Activated CD4-positive, alpha-beta T cell treated with anti-CD3 and anti-CD28 coated beads, Interleukin-10, Interleukin-2, amounts not matched to agents 100 ng/mL and 50 ng/mL, durations not matched to agents 16 hours and 8 hours (primary cell): ENCODE measurements around the gene PLCL2.

Experiments used
- DNase-seq: peaks from one replicate; pipeline ENCODE4 v3.0.0-alpha.2; 2020

Gene PLCL2

DNA sequence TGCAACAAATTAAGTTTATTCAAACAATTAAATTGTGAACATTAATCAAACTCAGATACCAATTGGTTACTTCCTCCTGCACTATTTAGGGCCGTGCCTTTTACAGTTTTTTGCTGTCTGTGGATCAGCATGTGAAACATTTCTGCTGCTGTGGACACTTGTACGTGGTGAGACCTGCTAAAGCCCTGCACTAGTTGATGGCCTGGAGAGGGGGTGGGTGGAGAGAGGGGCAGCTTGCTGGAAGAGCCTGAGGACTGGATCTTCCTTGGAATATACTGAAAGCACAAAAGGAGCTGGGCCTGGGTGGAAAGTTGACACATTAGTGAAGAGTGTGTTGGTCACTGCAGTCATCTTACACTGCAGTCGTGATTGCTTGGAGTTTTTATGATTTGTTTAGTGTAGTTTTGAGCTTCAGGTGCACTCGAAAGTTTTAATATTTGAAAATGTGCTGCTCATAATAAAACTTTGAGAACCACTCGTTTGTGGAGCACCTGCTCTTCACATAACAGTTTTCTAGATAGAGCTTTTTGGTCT lies 11.4 kb downstream of the PLCL2 start:
- DNase-seq, result no peak

DNA sequence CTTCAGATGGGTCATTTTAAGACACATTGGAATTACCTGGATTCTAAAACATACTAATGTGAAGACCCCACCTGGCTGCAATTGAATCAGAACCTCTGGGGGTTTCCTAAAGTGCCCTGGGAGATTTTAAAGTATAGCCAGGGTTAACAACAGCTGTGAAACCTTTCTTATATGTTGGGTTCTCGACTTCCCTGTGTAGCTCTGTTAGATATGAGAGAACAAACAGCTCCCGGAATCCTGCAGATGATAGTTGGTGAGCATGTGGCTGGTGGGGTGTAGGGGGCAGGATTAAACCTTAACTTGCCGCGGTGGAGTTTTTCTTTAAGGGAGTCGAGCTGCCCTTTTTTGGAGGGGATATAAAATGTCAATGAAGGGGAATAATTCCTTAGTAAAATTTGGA lies 12.1 kb downstream of the PLCL2 start:
- no peak for DNase-seq

DNA sequence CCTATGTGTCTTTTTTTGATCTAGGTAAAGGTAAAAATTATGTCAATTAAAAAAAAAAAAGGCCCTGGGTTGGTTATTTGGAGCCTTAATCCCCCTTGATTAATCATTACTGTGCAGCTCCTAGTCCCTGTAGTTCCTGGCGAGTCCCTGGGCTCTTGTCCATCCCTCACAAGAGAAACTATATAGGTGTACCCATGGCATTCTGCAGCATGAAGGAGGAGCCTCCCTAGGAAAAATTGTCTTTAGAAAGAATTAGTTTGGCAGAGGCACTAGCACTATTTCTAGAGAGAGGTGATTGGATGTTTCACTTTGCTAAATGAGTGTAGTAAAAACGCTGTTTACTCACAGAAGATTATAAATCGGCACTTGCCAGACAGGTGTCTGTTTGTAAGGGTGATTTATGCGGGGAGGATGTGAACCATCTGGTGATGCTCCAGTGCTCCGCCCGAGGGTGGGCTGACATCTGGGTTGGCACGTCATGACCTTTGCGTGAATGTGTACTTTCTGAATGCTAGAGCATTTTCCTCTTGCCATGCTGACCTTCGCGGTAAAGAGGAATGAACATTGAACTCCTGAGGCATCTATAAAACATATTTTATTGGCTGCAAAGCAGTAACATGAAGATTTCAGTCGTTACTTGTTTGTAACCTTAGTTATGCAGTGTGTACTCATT lies 12.6 kb downstream of the PLCL2 start:
- no peak for DNase-seq

DNA sequence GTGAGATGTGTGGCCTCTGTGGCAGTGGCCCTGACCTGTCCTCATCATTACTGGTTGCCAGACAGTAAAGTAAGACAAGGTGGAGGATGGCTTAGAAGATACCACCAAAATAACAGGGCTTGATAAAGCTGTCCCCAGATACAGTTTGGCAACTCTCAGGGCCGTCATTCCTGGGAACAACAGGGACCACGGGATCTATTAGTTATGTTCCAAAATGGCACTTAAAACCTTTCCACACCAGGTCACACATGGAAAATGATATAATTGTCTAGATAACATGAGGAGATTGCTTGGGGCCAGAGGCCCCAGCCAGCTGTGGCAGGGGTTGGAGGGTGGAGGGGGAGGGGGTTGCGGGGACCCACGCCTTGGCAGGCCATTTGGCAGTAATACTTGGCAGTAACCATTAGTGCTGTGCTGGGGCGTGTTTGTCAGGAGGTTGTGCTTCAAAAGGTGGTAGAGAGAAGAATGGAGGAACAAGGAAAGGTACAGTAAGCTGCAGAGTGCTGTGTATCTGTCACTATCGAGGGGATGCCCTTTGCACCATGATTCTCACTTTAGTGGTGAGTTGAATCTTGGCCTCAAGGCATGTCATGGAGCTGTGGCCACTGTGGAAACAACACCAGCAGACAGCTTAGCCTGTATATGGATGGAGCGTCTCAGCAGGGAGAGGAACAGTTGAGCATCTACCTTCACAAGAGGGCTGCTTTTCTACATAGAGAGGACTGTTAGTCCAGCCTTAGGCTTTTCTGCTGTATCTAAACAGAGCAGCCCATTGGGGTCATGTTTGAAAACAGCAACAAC lies 14.0 kb downstream of the PLCL2 start:
- DNase-seq, result no peak

DNA sequence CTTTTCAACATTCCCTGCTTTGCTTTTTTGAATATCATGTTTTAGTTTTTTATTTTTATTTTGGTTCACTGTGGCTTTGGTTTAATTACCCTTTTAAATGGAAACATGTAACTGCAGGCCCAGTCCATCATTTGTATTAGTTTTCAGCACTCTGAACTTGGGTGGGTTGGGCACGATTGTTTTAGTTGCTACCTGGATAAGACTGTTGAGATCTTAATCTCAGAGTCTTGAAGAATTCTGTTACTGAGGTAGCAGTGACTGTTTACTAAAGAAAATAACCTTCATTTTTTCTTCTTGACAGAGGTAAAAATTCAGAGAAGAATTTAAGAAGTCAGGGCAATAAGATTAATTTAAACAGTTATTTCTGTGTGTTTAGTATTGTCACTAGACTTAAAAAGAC lies 15.2 kb downstream of the PLCL2 start:
- no peak for DNase-seq

DNA sequence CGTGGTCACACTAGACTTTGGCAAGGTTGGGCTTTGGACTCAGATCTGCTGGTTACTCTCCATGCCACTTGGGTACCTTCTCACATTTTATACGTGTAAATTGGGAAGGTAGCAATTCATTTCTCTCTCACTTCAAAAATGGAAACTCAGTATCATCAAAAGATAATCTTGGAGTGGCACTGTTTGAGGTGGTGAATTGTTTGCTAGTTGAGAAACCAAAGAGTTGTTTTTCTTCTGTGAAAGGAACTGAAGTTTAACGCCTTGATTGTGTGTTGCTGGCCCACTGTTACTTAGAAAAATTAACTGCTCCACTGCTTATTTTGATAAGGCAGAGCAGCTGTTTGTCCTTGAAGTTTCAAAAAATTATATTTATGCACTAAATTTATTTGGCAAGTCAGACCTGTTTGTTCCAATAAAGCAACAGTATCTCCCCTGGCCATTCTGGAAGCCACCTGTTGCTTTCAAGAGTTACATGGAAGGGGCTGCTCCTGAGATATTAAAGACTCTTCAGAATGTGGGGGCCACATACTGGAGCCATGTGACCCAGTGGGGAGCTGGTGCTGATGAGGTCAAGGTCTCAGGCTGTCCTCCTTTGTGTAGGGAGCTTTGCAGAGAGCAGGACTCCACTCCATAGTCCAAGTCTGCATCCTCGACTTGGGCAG lies 16.2 kb downstream of the PLCL2 start:
- no peak for DNase-seq

DNA sequence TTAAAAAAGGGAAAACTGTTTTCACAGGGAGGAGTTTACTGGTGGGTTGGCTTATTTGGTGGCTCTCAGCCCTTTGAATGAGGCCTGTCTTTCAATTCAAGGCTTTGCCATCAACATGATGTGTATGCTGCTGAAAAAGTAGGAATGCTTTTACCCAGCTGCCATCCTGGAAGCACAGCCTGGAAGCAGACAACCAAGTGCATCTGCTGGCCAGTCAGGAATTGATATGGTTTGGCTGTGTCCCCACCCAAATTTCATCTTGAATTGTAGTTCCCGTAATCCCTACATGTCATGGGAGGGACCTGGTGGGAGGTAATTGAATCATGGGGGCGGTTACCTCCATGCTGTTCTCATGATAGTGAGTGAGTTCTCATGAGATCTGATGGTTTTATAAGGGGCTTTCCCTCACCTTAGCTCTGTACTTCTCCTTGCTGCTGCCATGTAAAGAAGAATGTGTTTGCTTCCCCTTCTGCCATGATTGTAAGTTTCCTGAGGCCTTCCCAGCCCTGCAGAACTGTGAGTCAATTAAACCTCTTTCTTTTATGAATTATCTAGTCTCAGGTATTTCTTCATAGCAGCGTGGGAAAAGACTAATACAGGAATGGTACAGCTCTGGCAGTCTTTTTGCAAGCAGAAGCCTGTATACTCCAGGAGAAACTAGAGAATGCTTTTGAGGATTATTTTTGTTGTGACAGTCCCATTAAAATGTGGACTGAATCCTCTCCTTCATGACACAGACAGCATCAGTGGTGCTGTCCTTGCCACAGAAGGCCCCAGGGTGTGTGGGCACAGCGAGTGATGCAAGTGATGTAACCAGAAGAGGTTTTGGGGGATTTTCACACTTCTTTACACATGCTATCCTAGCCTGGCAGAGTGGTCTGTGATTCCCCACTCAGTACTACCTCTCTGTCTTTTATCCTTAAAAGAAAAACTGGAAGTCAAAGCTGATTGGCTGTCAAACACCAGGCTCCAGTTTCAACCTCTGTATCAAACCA lies 20.0 kb downstream of the PLCL2 start:
- no peak for DNase-seq

DNA sequence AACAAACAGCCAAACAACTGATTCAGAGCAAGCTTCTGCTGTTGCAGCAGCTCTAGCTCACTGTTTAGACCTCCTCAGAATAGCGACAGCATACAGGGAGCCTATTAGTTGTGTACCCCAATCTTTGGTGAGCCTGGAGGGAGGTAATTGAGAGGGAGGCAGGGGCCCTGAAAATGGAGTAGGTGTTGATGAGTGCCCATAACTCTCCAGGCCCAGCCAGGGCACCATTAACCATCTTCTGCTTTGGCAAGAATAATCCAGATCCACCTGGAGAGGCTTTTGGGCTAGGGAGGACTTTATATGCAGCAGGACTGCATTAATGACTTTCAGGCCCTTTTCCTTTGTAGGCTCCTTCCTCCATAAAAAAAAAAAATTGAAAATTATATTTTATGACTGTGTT lies 20.9 kb downstream of the PLCL2 start:
- no peak for DNase-seq

DNA sequence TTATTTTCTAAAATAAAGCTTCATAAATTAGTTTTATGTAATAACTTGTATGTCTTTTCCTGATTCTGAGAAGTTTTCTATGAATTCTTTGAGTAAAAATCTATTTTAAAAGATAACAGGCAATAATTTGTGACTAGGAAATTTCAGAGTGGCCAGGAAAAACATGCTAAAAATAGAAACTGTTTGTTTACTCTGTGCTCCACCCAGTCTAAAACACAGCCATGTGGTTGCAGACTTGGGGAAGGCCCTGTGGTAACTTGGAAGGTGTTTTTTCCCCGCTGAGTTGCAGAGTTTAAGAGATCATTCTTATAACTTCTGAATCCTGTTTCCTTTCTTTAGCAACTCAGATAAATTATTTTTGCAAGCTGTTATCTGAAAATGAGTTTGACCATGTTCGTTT lies 21.9 kb downstream of the PLCL2 start:
- DNase-seq, result peak; percentile 21

DNA sequence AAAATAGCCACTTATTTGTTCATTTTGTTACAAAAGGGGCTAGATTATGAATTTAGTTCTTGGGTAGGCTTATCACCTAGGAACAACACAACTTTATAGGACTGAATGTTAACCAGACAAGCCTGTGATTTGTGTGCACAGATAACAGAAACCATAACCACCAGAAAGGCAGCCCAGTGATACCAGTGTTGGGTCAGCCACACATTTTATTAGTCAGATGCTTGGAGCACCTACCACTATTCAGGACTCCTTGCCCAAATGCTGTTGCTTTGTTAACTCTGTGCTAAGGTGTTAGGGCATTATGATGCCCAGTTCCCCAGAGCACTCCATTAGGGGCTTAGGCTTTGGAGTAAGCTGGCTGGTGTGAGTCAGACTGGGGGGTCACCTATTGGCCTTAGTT lies 22.5 kb downstream of the PLCL2 start:
- DNase-seq, result peak; percentile 36

DNA sequence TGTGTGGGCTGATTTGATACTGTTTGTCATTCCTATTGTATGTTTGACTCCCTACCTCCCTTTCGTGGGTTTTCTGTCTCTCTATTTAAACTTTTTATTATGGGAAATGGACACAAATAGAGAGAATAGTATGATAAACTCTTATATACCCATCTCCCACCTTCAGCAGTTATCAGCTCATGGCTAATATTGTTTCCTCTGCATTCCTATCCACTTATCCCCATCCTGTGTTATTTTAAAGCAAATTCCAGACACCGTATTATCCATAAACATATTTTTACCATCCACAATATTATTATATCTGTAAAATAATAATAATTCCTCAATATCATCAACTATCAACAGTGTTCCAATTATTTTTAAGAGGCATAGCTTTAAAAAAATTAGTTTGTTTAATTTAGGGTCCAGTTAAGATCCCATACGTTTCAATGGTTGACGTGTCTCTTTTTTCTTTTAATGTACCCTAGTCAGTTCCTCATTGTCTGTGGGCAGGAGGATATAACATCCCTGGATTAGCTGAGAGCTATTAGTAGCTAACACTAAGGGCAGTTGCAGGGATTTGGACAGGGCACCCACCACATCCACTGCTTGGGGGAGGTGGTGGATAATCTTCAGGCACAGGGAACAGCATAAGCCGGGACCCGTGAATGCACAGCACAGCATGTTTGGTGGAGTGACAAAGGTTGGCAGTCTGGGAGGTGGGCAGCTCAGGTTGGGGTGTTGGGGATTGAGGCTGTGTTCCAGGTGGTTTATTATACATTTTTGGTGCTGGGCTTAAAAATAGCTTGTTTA lies 23.5 kb downstream of the PLCL2 start:
- DNase-seq, result no peak

DNA sequence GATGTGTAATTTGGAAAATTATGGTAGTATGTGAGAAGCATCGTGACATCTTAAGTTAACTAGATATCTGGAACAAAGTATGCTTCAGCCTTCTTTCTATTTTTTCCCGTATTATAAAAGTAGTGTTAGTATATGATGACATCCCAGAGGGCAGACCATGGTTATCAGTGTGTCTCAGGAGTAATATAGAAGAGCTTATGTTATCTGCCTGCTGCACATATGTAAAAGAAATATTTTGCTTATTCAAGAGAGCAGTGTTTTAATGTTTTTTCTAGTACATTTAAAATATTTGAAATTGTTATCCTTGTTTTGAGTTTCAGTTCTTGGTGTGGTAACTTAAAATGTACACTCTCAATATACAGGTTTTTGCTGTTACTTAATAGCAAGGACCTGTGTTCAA lies 24.1 kb downstream of the PLCL2 start:
- DNase-seq, result no peak

DNA sequence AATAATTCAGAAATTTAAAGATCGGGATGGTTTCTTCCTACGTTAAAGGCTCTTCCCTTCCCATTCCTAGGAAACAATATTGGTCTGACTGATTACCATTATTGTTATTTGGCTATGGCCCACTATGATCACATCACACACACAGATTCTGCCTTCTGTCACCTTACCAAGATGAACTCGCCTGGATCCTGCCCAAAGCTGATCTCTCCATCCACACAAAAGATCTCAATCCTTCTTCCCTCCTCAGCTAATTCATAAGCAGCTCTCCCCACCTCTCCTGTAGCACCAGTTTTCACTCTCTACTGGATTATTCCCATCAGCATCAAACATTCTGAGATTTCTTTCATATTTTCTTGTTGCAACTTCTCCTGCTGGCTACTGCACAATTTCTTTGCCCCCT lies 25.0 kb downstream of the PLCL2 start:
- no peak for DNase-seq

DNA sequence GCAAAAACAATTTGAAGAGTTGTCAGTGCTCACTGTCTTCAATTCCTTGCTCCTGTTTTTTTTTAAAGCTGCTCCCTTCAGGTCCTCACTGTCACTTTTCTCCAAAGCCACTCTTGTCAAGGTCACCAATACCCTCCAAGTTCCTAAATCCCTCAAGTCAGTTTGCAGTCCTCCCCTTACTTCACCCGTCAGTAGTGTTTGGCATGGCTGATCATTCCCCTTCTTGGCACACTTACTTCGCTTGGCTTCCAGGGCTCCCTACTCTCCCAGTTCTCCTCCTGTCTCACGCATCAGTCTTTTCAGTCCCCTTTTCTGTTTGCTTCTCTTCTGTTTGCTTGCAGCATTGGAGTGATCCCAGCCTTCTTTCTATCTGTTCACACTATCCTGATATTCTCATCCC lies 25.5 kb downstream of the PLCL2 start:
- no peak for DNase-seq

DNA sequence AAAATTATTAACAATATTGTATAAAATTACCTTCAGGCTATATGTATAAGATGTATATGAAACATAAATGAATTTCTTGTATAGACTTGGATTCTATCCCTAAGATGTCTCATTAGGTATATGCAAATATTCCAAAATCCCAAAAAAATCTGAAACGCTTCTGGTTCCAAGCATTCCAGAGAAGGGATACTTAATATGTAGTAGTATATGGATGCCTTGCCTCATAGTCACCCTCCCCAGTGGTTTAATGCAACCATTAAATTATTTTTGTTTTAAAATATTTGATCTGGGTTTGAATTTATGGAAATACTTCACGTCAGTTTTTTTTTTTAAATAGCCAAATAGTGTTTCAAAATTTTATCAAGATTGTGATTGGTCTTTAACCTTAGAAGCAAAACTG lies 27.2 kb downstream of the PLCL2 start:
- DNase-seq, result no peak

DNA sequence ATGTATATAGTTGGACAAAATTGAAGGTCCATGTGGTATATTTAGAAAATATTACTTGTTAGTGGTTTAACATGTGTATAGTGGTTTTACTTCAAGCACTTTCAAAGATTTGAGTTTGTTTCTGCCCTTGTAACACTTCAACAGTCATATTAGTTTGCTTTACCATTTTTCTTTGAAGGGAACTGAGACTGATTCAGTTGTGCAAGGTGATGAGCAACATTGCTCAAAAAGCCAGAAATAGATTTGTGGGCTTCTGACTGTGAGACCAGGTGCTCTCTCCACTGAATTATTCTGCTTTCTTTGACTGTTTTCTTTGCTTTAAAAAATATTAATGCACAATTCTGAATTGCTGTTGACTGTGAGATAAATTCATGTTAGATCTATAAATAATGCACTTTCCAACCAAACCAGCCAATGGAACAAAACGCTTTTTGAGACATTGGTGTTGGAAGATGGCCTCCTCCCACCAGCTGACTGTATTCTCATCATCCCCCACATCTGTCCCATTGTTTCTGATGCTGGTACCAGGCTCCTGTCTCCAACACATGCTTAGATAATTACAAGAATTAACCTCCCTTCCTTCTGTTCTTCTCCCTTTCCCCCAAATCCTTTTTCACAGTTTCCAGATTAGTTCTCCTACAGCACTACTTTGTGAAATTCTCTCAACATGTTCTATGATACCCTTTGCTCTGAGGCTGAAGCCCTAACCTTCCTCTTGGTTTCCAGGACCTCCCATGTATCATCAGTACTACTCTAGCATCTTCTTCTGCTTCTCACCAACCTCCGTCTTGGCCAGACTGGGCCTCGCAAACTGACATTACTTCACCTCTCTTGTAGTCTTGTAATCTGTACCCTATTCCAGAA lies 27.9 kb downstream of the PLCL2 start:
- DNase-seq, result no peak

DNA sequence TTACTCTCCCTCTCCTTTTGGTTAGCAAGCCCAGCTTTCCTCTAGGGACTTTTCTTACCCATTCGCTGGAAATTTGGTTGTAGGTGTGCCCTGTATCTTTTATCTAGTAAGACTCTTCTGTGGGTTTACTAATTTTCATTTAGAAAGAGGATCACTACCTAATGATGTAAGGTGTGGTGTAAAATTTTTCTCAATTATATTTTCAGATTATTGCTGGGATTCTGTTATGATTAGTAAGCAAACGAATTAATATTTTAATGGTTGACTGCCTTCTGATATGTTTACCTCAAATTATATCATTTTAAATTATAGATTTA lies 28.5 kb downstream of the PLCL2 start:
- no peak for DNase-seq

DNA sequence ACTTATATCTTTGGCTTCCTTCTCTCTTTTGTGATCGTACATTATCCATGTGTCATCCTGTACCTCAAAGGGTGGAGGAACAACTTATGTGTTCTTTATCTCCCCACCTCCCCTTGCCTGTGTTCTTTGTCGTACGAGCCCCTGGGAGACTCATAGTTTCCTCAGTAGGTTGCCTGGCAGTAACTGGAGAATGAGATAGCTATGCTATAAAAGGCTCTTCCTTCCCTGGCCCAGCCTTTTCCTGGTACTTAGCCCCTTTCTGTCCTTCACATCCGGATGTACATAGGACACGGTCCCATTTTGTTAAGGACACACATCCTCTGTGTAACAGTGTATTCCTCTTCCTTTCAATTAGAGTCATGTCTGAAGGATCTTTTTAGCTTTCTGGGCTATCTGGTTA lies 32.1 kb downstream of the PLCL2 start:
- no peak for DNase-seq

DNA sequence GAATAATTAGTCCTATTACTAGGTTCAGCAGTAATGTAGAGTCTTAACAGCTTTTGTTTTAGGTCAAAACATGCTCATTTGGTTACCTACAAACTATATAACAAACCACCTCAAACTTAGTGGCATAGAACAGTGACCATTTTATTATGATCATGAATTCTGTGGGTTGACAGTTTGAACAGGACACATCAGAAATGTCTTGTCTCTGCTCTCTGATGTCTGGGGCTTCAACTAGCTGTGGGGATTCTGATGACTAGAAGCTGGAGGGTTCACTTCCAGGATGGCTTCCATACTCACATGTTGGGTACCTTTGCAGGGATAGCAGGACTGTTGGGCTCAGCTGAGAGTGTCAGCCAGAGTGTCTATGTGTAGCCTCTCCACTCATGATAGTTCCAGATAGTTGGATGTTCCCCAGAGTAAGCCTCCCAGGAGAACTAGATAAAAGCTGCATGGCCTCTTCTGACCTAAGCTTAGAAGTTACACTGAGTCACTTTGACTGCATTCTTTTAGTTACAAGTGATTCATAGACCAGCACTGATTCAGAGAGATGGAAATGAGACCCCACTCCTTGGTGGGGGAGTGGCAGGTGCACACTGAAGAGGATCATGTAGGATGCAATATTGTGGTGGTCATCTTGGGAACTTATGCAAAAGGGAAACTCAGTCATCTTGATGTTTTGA lies 32.6 kb downstream of the PLCL2 start:
- DNase-seq, result no peak

DNA sequence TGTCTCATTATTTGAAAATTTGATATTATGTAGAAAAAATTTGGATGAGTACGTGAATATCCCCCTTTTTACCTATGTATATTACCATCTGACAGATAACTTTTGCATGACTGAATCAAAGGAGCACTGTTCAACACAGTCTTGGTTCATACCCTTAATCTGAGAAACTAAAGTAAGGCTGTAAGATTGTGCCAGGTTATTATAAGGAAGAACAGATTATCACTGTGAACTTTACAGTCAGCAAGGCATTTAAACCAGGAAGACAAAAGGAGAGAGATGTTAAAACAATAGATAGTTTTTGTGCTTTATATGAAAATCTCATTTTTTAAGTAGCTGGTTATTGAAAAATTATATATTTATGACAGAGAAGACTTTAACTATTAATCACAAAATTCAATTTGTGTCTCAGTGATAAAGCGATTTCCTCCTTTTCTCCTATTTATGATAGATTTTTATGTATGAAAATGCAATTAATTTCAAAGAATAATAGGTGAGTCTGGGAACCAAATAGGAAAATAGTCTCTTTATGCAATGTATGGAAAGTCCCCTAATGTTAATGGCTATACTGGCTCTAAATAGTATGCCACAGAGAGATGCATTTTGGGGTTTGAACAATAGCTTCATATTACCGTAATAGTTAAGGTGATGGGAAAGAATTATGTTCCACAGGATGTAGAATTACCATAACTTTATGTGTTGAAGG lies 33.4 kb downstream of the PLCL2 start:
- no peak for DNase-seq
